ENCODE measurements around the gene IFT81. TPM values are rescaled to one million over a fixed set of nuclear protein-coding genes. Genes with fewer than 3 reads are reported as not detected.

IFT81 gene
- total RNA-seq, 2 experiments from 2014 or later, result 1.7 to 2.2 TPM

DNA sequence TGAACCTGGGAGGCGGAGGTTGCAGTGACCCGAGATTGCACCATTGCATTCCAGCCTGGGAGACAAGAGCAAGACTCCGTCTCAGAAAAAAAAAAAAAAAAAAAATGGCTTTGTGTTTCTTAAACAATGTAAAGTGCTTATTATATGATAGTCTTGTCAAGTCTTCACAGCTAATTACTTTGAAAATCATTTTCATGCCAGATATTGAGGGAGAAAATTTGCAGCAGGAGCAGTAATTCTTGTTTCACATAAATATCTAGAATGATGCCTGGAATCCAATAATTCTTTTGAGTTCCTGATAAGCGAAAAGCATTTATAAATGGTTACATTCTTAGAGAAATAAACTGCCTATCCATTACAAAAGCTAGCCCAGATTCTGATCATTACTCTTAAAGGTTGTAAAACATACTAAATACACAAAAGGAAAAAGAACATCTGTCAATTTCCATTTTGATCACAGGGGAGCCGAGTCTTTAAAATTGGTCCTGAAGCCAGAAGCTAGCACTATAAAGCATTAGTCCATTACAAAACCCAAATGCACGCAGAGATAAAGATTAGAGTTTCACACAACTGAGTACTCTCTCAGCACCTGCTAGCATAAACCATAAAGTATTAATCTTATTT lies 50.3 kb downstream of the IFT81 start:
- intact Hi-C loops (cut with micrococcal nuclease), result no loop called here
- no peaks in the 10 kb centered on the region for H3K36me3 Mint-ChIP-seq (ENCODE audit: low read depth)
- no peaks in the 10 kb centered on the region for H3K4me1 Mint-ChIP-seq (ENCODE audit: low read depth)
- no peaks in the 10 kb centered on the region for H3K27me3 Mint-ChIP-seq (ENCODE audit: low read depth)
- no peak for DNase-seq
- H3K9me3 Mint-ChIP-seq, result no peaks in the 10 kb centered on the region
- H3K4me3 Mint-ChIP-seq, result no peak overlapping the region
- CTCF ChIA-PET, result interaction anchor here (0.6 to 0.8 kb wide), 2 partner anchors 269 to 293 kb away, joined by 3 to 5 read pairs; no protein-coding TSS in a partner anchor
- no peak overlapping the region for H3K27ac Mint-ChIP-seq

DNA sequence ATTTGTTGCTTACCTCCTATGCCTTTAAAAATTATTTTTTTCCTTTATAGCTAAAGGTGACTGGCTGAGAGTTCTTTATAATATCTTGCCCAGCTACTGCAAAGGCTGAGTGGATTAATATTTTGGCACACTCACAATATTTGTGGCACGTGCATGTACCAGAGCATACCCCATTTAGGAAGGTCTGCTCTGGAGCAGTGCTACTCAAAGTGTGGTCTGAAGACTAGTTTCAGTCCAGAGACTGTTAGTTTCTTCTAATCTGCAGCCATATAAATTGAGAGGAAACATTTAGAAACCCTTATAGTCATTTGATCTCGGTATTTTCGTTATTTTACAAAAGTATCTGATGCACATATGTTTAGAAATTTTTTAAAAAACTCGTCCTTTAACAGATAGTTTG lies 51.0 kb downstream of the IFT81 start:
- Mint-ChIP-seq H3K27me3 (ENCODE audit: low read depth) (no peaks in the 10 kb centered on the region), H3K4me1 (ENCODE audit: low read depth) (no peaks in the 10 kb centered on the region), H3K4me3 (no peak overlapping the region), H3K9me3 (no peaks in the 10 kb centered on the region), H3K36me3 (ENCODE audit: low read depth) (no peaks in the 10 kb centered on the region), H3K27ac (no peak overlapping the region)
- intact Hi-C loops (cut with micrococcal nuclease), result no loop called here
- DNase-seq, result no peak
- CTCF ChIA-PET, result interaction anchor here (0.6 to 0.8 kb wide), 2 partner anchors 76 to 268 kb away, joined by 3 read pairs; no protein-coding TSS in a partner anchor

DNA sequence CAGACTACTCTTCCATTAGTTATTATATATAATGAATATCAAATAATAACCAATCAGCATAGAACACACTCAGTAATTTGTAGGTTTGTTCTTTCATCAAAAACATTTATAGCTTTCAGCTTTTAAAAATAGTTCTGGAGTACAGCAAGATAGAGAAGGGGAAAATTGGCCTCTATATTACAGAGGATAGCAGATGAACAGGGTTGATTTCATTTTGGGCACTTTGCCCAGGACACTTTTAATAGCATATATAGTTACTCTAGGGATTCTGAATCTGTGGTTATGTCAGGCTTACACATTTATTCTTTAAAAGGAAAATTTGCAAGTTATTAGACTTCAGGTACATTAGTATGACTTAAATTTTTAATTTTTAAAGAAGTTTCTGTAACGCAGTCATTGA lies 52.6 kb downstream of the IFT81 start:
- H3K4me3 Mint-ChIP-seq, result no peak overlapping the region
- no peaks in the 10 kb centered on the region for H3K4me1 Mint-ChIP-seq (ENCODE audit: low read depth)
- no peak overlapping the region for H3K27ac Mint-ChIP-seq
- no peaks in the 10 kb centered on the region for H3K27me3 Mint-ChIP-seq (ENCODE audit: low read depth)
- intact Hi-C loops (cut with micrococcal nuclease), result no loop called here
- H3K9me3 Mint-ChIP-seq, result no peaks in the 10 kb centered on the region
- no peak for DNase-seq
- CTCF ChIA-PET, result interaction anchor here (1.1 kb wide), 1 partner anchor 18 kb away, joined by 4 read pairs; no protein-coding TSS in a partner anchor
- H3K36me3 Mint-ChIP-seq (ENCODE audit: low read depth), result no peaks in the 10 kb centered on the region

DNA sequence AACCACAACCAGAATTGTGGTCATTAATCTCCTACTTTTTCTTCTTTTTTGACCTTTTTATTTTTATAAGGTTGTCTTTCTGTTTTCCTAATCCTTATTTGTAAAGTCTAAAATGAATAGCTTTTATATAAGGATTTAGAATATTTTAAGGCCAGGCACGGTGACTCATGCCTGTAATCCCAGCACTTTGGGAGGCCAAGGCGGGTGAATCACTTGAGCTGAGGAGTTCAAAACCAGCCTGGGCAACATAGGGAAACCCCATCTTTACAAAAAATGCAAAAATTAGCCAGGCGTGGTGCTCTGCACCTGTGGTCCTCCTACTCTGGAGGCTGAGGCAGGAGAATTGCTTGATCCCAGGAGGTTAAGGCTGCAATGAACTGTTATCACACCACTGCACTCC lies 55.1 kb downstream of the IFT81 start:
- H3K9me3 Mint-ChIP-seq, result no peaks in the 10 kb centered on the region
- intact Hi-C loops (cut with micrococcal nuclease), result no loop called here
- no peaks in the 10 kb centered on the region for H3K27me3 Mint-ChIP-seq (ENCODE audit: low read depth)
- no peak for DNase-seq
- CTCF ChIA-PET, result interaction anchor here (0.8 kb wide), 1 partner anchor 252 kb away, joined by 3 read pairs; no protein-coding TSS in a partner anchor
- H3K36me3 Mint-ChIP-seq (ENCODE audit: low read depth), result no peaks in the 10 kb centered on the region
- no peaks in the 10 kb centered on the region for H3K4me1 Mint-ChIP-seq (ENCODE audit: low read depth)
- no peak overlapping the region for H3K27ac Mint-ChIP-seq
- no peak overlapping the region for H3K4me3 Mint-ChIP-seq

DNA sequence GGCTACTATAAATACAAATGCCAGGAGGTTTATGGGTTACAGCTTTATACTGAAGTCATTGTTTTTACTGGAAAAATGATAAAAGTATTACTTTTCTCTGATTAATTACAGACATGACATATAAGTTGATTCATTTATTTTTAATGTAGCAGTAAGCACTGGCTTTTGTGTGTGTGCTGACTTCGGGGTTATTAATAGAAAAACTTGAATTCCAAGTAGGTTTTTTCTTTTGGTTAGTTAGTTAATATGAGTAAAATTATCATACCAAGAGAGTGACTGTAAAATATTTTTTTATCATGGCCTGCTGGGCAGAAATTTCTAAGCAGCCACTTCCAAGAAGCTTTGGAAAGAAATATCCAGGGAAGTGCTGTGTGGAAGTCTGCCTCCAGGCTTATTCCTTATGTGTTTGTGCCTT lies 56.4 kb downstream of the IFT81 start:
- Mint-ChIP-seq H3K36me3 (ENCODE audit: low read depth) (no peaks in the 10 kb centered on the region), H3K27ac (no peak overlapping the region), H3K4me1 (ENCODE audit: low read depth) (no peaks in the 10 kb centered on the region), H3K4me3 (no peak overlapping the region), H3K27me3 (ENCODE audit: low read depth) (no peaks in the 10 kb centered on the region), H3K9me3 (no peaks in the 10 kb centered on the region)
- intact Hi-C loops (cut with micrococcal nuclease), result no loop called here
- CTCF ChIA-PET, result interaction anchor here (0.5 kb wide), 1 partner anchor 1123 kb away, joined by 3 read pairs; no protein-coding TSS in a partner anchor
- DNase-seq, result no peak

DNA sequence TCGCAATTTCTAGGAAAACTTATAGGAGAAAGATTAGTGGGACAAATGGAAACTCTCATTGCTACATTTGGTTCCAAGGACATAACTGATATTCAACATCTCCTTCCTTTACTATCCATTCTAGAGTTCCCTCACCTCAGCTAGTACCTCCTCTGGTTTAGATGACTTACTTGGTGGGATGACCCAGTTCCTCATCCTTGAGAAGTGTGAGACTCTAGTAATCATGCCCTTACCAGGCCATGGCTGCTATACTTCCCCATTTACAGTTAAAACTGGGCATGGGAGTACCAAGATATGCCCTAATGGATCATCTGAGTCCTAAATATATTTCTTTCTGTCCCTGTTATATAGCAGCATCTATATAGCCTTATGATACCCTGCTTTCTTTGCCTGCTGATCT lies 58.1 kb downstream of the IFT81 start:
- no peak for DNase-seq
- Mint-ChIP-seq H3K36me3 (ENCODE audit: low read depth) (peaks cover 3% of the 10 kb centered on the region), H3K9me3 (peaks cover 8% of the 10 kb centered on the region), H3K4me1 (ENCODE audit: low read depth) (no peaks in the 10 kb centered on the region), H3K27me3 (ENCODE audit: low read depth) (no peaks in the 10 kb centered on the region), H3K4me3 (no peak overlapping the region), H3K27ac (no peak overlapping the region)
- intact Hi-C loops (cut with micrococcal nuclease), result no loop called here
- CTCF ChIA-PET, result interaction anchor here (0.6 kb wide), 1 partner anchor 81 kb away, joined by 4 read pairs; no protein-coding TSS in a partner anchor

DNA sequence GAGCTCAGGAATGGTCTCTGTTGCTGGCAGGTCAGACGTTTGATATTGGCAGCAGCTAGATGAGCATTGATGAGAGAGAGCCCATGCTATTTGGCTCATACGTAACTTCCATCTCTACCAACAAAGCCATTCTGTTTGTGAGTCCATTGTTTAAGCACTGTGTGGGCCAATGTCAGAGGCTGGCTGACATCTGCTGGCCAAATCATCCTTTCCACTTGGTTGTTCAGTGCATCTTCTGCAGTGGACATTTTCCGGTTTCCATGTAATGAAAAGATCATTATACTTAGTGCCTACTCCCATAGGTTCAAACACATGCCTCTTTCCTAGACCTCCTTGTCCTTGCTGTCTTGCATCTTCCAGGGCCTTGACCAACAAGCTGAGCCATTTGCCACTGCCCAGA lies 59.2 kb downstream of the IFT81 start:
- peaks cover 3% of the 10 kb centered on the region for H3K36me3 Mint-ChIP-seq (ENCODE audit: low read depth)
- no peak overlapping the region for H3K4me3 Mint-ChIP-seq
- H3K4me1 Mint-ChIP-seq (ENCODE audit: low read depth), result no peaks in the 10 kb centered on the region
- no peak overlapping the region for H3K27ac Mint-ChIP-seq
- peaks cover 8% of the 10 kb centered on the region for H3K9me3 Mint-ChIP-seq
- intact Hi-C loops (cut with micrococcal nuclease), result no loop called here
- no peak for DNase-seq
- CTCF ChIA-PET, result no interaction called here
- no peaks in the 10 kb centered on the region for H3K27me3 Mint-ChIP-seq (ENCODE audit: low read depth)

DNA sequence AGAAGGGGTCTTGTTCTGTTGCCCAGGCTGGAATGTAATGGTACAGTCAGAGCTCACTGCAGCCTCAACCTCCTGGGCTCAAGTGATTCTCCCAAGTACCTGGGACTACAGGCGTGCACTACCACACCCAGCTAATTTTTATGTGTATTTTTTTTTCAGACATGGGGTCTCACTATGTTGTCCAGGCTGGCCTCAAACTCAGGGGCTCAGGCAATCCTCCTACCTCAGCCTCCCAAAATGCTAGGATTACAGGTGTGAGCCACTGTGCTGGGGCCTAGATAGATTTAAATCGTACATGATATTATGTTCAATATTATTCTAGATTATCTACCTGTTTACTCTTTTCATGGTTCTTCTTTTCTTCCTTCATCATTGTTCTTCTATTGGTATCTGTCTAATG lies 61.5 kb downstream of the IFT81 start:
- Mint-ChIP-seq H3K4me3 (no peak overlapping the region), H3K4me1 (ENCODE audit: low read depth) (no peaks in the 10 kb centered on the region), H3K36me3 (ENCODE audit: low read depth) (peaks cover 3% of the 10 kb centered on the region), H3K27me3 (ENCODE audit: low read depth) (no peaks in the 10 kb centered on the region), H3K9me3 (peaks cover 8% of the 10 kb centered on the region), H3K27ac (no peak overlapping the region)
- intact Hi-C loops (cut with micrococcal nuclease), result loop anchor here (5.0 kb wide), 1 partner anchor 38 kb away; no protein-coding TSS in a partner anchor
- CTCF ChIA-PET, result interaction anchor here (0.7 kb wide), 1 partner anchor 28 kb away, joined by 3 read pairs; no protein-coding TSS in a partner anchor
- no peak for DNase-seq

DNA sequence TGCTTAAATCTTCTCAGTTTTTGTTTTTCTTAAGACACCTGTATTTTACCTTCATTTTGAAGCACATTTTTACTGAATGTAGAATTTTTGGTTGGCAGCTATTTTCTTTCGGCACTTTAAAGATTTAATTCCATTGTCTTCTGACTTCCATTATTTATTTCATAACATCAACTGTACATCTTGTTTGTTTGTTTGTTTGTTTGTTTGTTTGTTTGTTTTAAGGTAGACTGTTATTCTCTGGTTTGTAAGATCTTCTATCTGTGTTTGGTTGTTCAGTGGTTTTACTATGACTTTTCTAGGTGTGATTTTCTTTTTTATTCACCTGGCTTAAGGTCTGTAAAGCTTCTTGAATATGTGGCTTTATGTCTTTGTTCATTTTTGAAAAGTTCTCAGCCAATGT lies 61.9 kb downstream of the IFT81 start:
- intact Hi-C loops (cut with micrococcal nuclease), result loop anchor here (5.0 kb wide), 1 partner anchor 39 kb away; no protein-coding TSS in a partner anchor
- Mint-ChIP-seq H3K4me1 (ENCODE audit: low read depth) (no peaks in the 10 kb centered on the region), H3K36me3 (ENCODE audit: low read depth) (peaks cover 3% of the 10 kb centered on the region), H3K27me3 (ENCODE audit: low read depth) (no peaks in the 10 kb centered on the region), H3K4me3 (no peak overlapping the region), H3K9me3 (peaks cover 8% of the 10 kb centered on the region), H3K27ac (no peak overlapping the region)
- CTCF ChIA-PET, result no interaction called here
- DNase-seq, result no peak

DNA sequence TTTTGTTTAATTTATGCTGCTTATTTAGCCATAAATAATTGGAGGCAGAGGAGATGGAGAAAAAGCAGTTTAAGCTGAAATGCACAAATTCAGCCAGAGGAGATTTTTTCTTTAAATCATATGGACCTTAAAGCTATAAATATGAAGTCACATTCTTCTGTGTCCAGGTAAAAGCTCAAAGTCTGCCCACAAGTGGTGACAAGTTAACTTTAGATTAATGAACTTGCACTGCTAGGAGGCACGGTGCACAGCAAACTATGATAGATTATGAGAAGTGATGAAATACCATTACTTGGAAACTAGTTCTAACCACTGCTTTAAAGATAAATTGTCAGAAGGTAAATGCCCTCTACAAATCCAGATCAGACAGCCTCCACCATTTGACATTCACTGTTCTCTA lies 69.0 kb downstream of the IFT81 start:
- Mint-ChIP-seq H3K27me3 (ENCODE audit: low read depth) (no peaks in the 10 kb centered on the region), H3K4me3 (no peak overlapping the region), H3K4me1 (ENCODE audit: low read depth) (no peaks in the 10 kb centered on the region), H3K9me3 (peaks cover 1% of the 10 kb centered on the region), H3K36me3 (ENCODE audit: low read depth) (peaks cover 2% of the 10 kb centered on the region), H3K27ac (no peak overlapping the region)
- intact Hi-C loops (cut with micrococcal nuclease), result no loop called here
- DNase-seq, result no peak
- CTCF ChIA-PET, result interaction anchor here (0.8 kb wide), 1 partner anchor 101 kb away, joined by 3 read pairs; no protein-coding TSS in a partner anchor

DNA sequence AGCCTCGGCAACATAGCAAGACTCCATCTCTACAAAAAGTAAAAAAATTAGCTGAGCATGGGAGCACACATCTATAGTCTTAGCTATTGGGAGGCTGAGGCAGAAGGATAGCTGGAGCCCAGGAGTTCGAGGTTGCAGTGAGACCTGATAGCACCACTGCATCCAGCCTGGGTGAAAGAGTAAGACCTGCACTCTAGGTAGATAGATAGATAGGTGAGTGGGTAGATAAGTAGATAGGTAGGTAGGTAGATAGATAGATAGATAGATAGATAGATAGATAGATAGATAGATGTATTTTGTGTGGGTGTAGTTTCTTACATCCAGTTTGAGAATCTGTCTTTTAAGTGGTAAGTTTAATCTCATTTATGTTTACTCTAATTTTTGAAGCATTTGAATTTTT lies 72.8 kb downstream of the IFT81 start:
- peaks cover 7% of the 10 kb centered on the region for H3K4me1 Mint-ChIP-seq (ENCODE audit: low read depth)
- no peaks in the 10 kb centered on the region for H3K36me3 Mint-ChIP-seq (ENCODE audit: low read depth)
- no peak overlapping the region for H3K4me3 Mint-ChIP-seq
- no peaks in the 10 kb centered on the region for H3K27me3 Mint-ChIP-seq (ENCODE audit: low read depth)
- peaks cover 1% of the 10 kb centered on the region for H3K9me3 Mint-ChIP-seq
- intact Hi-C loops (cut with micrococcal nuclease), result no loop called here
- CTCF ChIA-PET, result interaction anchor here (1.1 kb wide), 1 partner anchor 9 kb away, joined by 3 read pairs; no protein-coding TSS in a partner anchor
- no peak overlapping the region for H3K27ac Mint-ChIP-seq
- no peak for DNase-seq

DNA sequence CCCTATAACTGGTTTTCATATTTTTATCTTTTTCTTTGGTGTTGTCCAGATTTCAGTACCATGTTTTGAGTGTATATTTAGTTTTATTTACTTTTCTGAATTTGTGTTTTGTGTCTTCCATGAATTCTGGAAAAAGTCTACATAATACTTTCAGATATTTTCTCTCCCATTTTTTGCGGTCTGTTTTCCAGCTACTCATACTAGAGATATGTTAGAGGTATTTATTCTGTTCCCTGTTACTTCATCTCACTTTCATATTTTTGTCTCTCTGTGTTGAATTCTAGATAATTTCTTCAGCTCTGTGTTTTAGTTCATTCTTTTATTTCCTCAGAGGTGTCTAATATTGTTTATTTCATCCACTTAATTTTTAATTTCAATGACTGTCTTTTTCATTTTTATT lies 74.2 kb downstream of the IFT81 start:
- no peak overlapping the region for H3K27ac Mint-ChIP-seq
- H3K36me3 Mint-ChIP-seq (ENCODE audit: low read depth), result no peaks in the 10 kb centered on the region
- no peak for DNase-seq
- no peaks in the 10 kb centered on the region for H3K27me3 Mint-ChIP-seq (ENCODE audit: low read depth)
- CTCF ChIA-PET, result interaction anchor here (0.6 to 0.8 kb wide), 3 partner anchors 8 to 575 kb away, joined by 3 to 5 read pairs (median 4); no protein-coding TSS in a partner anchor
- no peak overlapping the region for H3K4me3 Mint-ChIP-seq
- intact Hi-C loops (cut with micrococcal nuclease), result no loop called here
- H3K9me3 Mint-ChIP-seq, result peaks cover 1% of the 10 kb centered on the region
- peaks cover 7% of the 10 kb centered on the region for H3K4me1 Mint-ChIP-seq (ENCODE audit: low read depth)

Data from activated naive CD4-positive, alpha-beta T cell treated with anti-CD3 and anti-CD28 coated beads for 36 hours (primary cell).